K562 (cell line): Measurements from ENCODE around the gene LUC7L3. TPM values are rescaled to one million over a fixed set of nuclear protein-coding genes. Genes with fewer than 3 reads are reported as not detected.

Source experiments
- ARID1B ChIP-seq: fragments of 450-650 bp; IDR thresholded peaks from 2 replicates; pipeline ENCODE4 v1.6.1; 2016; ENCODE audit warnings: antibody characterized with exemption, mild to moderate bottlenecking, inconsistent platforms
- EP300 ChIP-seq: IDR thresholded peaks from 2 replicates; pipeline ENCODE4 v1.6.1; 2012; ENCODE audit warnings: low read length, improper control_type of control experiment
- POLR3G ChIP-seq: IDR thresholded peaks from 2 replicates; pipeline ENCODE4 v1.6.1; 2011; ENCODE audit not compliant: insufficient read length, insufficient replicate concordance; ENCODE audit errors: extremely low read depth
- TCF3 ChIP-seq: sonication (generic); formaldehyde crosslinking; IDR thresholded peaks from 2 replicates; pipeline ENCODE4 v1.4.0; 2020; ENCODE audit warnings: mild to moderate bottlenecking, missing genetic modification reagents
- ZBTB40 ChIP-seq, 2 experiments: fragments of 450-650 bp in 1 of 2; sonication (generic) in 1 of 2; formaldehyde crosslinking in 1 of 2; IDR thresholded peaks; 2 replicates each; pipeline versions ENCODE4 v1.7.1 to v1.9.0; 2016 to 2022; ENCODE audit warnings: inconsistent platforms in 1 of 2, mild to moderate bottlenecking in 1 of 2, missing genetic modification reagents in 1 of 2
- ZKSCAN8 ChIP-seq: fragments of 200-800 bp; sonication (Bioruptor generic); IDR thresholded peaks from 2 replicates; pipeline ENCODE4 v1.6.1; 2016; ENCODE audit warnings: missing genetic modification characterization, missing compliant biosample characterization
- ZNF124 ChIP-seq: sonication (generic); formaldehyde crosslinking; IDR thresholded peaks from 2 replicates; pipeline ENCODE4 v1.8.1; 2022; ENCODE audit warnings: missing genetic modification reagents
- ZNF23 ChIP-seq: fragments of 250-450 bp; sonication (Bioruptor Pico); IDR thresholded peaks from 2 replicates; pipeline ENCODE4 v1.4.0; 2020; ENCODE audit warnings: mild to moderate bottlenecking
- ZNF24 ChIP-seq: fragments of 450-650 bp; IDR thresholded peaks from 2 replicates; pipeline ENCODE4 v1.6.1; 2016
- ZNF316 ChIP-seq: fragments of 450-650 bp; IDR thresholded peaks from 2 replicates; pipeline ENCODE4 v1.6.1; 2016
- ZNF444 ChIP-seq: fragments of 250-450 bp; sonication (Bioruptor Pico); IDR thresholded peaks from 2 replicates; pipeline ENCODE4 v1.4.0; 2020; ENCODE audit warnings: mild to moderate bottlenecking, moderate library complexity
- ZNF445 ChIP-seq: fragments of 250-450 bp; sonication (Bioruptor Pico); IDR thresholded peaks from 2 replicates; pipeline ENCODE4 v1.4.0; 2020; ENCODE audit warnings: low read depth, mild to moderate bottlenecking, moderate library complexity
- ZNF561 ChIP-seq: fragments of 450-650 bp; formaldehyde crosslinking; conservative IDR thresholded peaks from 2 replicates; pipeline ENCODE4 v1.4.0; 2020; ENCODE audit warnings: mild to moderate bottlenecking, moderate library complexity
- ZNF695 ChIP-seq: fragments of 450-650 bp; formaldehyde crosslinking; IDR thresholded peaks from 2 replicates; pipeline ENCODE4 v1.4.0; 2020; ENCODE audit warnings: mild to moderate bottlenecking, moderate library complexity
- polyA plus RNA-seq, 8 experiments: library from polyadenylated mRNA; depleted of rRNA in 4 of 8; stranded (reverse) in 5 of 8; unstranded in 3 of 8; fragments of >200 nt; fragmentation: Nextera tagmentation in 2 of 8; fragmentation: Illumina TruSeq in 1 of 8; extraction: Ambion mirVana in 2 of 8; extraction: Trizol in 1 of 8; gene quantifications; 2 replicates each; pipeline versions ENCODE4 v1.2.1 to v1.2.3, GENCODE V29; 2011 to 2014; ENCODE audit warnings: inconsistent platforms in 1 of 8, missing spikeins in 1 of 8
- total RNA-seq, 7 experiments: library from RNA; depleted of rRNA in 6 of 7; stranded (reverse); fragments of >200 nt in 6 of 7; fragmentation: Illumina TruSeq in 2 of 7; extraction: Trizol in 2 of 7; gene quantifications; 2 replicates each; pipeline versions ENCODE4 v1.2.1 to v1.2.3, GENCODE V29; 2011 to 2021; ENCODE audit warnings: low replicate concordance in 1 of 7
- TF ChIP-seq, protein P1 (sequence below): fragments of 450-650 bp; IDR thresholded peaks from 2 replicates; pipeline ENCODE4 v1.6.1; 2017; ENCODE audit warnings: antibody characterized with exemption, mild to moderate bottlenecking

LUC7L3 gene
- total and polyA plus RNA-seq, 9 of the 15 experiments (the other 6 are each of a cell fraction or from before 2014, with no cell fraction given): 80.8 to 284 (median 127) TPM

DNA sequence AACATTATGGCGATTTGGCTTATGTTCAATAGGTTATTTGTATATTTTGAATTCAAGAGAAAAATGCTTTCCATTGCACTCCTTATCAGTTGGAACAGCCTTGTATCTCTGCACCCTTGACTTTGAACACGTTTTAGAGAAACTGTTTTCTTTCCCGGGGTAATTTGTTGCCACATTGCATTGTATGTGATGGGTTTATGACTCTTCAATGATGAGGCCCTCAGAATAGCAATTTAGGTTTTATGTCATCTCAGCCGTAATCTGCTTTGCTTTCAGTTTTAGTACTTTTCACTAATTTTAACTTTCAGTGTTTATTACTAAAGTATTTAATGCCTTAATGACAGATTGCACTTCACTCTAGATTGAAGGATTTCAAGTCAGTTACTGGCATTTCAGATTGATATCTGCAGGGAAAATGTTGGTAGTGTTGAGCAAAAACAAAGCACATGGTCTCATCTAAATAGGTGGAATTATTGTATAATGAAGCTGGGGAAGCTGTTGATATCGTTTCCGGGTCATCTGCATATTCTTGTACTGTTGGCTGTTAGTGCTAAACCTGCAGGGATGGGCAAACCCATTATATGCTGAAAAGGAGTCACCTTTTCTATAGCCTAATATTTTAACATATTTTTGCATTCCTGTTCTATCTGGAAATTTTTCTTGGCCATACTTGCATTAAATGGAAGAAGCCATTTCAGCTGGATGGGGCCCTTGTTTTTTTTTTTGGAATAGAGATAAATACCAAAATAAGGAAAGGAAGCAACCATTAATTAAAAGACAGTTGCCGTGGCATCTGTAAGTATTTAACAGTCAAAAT lies 2.0 kb downstream of the LUC7L3 start (continued):
- TF ChIP-seq, protein P1, sequence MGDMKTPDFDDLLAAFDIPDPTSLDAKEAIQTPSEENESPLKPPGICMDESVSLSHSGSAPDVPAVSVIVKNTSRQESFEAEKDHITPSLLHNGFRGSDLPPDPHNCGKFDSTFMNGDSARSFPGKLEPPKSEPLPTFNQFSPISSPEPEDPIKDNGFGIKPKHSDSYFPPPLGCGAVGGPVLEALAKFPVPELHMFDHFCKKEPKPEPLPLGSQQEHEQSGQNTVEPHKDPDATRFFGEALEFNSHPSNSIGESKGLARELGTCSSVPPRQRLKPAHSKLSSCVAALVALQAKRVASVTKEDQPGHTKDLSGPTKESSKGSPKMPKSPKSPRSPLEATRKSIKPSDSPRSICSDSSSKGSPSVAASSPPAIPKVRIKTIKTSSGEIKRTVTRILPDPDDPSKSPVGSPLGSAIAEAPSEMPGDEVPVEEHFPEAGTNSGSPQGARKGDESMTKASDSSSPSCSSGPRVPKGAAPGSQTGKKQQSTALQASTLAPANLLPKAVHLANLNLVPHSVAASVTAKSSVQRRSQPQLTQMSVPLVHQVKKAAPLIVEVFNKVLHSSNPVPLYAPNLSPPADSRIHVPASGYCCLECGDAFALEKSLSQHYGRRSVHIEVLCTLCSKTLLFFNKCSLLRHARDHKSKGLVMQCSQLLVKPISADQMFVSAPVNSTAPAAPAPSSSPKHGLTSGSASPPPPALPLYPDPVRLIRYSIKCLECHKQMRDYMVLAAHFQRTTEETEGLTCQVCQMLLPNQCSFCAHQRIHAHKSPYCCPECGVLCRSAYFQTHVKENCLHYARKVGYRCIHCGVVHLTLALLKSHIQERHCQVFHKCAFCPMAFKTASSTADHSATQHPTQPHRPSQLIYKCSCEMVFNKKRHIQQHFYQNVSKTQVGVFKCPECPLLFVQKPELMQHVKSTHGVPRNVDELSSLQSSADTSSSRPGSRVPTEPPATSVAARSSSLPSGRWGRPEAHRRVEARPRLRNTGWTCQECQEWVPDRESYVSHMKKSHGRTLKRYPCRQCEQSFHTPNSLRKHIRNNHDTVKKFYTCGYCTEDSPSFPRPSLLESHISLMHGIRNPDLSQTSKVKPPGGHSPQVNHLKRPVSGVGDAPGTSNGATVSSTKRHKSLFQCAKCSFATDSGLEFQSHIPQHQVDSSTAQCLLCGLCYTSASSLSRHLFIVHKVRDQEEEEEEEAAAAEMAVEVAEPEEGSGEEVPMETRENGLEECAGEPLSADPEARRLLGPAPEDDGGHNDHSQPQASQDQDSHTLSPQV: peak; percentile 39; the same call in 1 of the 2 replicates
- TF ChIP-seq ZNF561 (no peak), ZNF445 (no peak), ZNF695 (no peak), ZNF316 (peak; percentile 77), ZNF23 (CRISPR knock-in tag) (no peak), ARID1B (peak; percentile 53; the same call in 1 of the 2 replicates), ZNF124 (CRISPR knock-in tag) (no peak), EP300 (no peak), POLR3G (no peak), ZKSCAN8 (CRISPR knock-in tag) (no peak), TCF3 (peak; percentile 33; the same call in 1 of the 2 replicates), ZBTB40 (IDR thresholded peaks at IDR 0.05) (peak; percentile 72), ZBTB40 (CRISPR knock-in tag; IDR thresholded peaks at IDR 0.05) (no peak), ZNF444 (no peak), ZNF24 (no peak)
